GM12878 (cell line): ENCODE measurements around the gene CREG2. TPM values are rescaled to one million over a fixed set of nuclear protein-coding genes. Genes with fewer than 3 reads are reported as not detected.

ENCODE experiments used
- ATAC-seq: fragments of 200-7000 bp; cut with Tn5 transposase; 3 replicates; pipeline ENCODE4 v1.9.1; 2020; ENCODE audit warnings: mild to moderate bottlenecking, moderate library complexity
- BruUV-seq: library from RNA; stranded (reverse); fragments of 400-500 nt; replicated peaks from 2 replicates; lab custom pipeline; 2021; lab: Mats Ljungman, UMichigan
- CTCF ChIA-PET: fragments of 300-600 bp; sonication (Branson Sonifier 250); formaldehyde crosslinking; extraction: SDS; loops from one replicate; lab custom pipeline; 2021; ENCODE audit warnings: inconsistent platforms; lab: Yijun Ruan, JAX
- POLR2A ChIA-PET: fragments of 350-600 bp; formaldehyde crosslinking; extraction: SDS; loops from one replicate; lab custom pipeline; 2021; ENCODE audit warnings: inconsistent platforms; lab: Charles Lee
- RAD21 ChIA-PET: fragments of 300-600 bp; sonication (Branson Sonifier 250); formaldehyde crosslinking; loops from one replicate; lab custom pipeline; 2023; ENCODE audit warnings: antibody characterized with exemption; ENCODE audit not compliant: unreplicated experiment; lab: Charles Lee
- SMC1A ChIA-PET: fragments of 300-600 bp; sonication (Branson Sonifier 250); formaldehyde crosslinking; loops from one replicate; lab custom pipeline; 2023; ENCODE audit not compliant: unreplicated experiment, uncharacterized antibody; lab: Charles Lee
- DNase-seq: peaks from one replicate; pipeline ENCODE4 v3.0.0-alpha.2; 2011; ENCODE audit warnings: low read depth, low spot score
- FAIRE-seq: peaks from 3 replicates; lab custom pipeline; 2011; peaks lifted over from hg19 to GRCh38; lab: Jason Lieb, UNC
- H2AFZ ChIP-seq: 2 replicates; pipeline ENCODE4 v1.6.0; 2011; ENCODE audit warnings: low read depth, low read length, control low read depth; ENCODE audit not compliant: control insufficient read depth
- H3K27ac ChIP-seq: 2 replicates; pipeline ENCODE4 v1.5.1; 2011; ENCODE audit warnings: control low read depth; ENCODE audit not compliant: control insufficient read depth, insufficient read depth
- H3K27me3 ChIP-seq, 2 experiments: replicated peaks in 1 of 2; 2 replicates each; pipeline versions ENCODE4 v1.6.0 to v1.6.1; 2011; ENCODE audit warnings: low read length in 1 of 2; ENCODE audit not compliant: control insufficient read depth in 2 of 2, insufficient read depth in 2 of 2
- H3K36me3 ChIP-seq, 2 experiments: 2 replicates each; pipeline ENCODE4 v1.5.1; 2011; ENCODE audit warnings: low read length in 1 of 2; ENCODE audit not compliant: control insufficient read depth in 2 of 2, insufficient read depth in 2 of 2
- H3K4me1 ChIP-seq: 2 replicates; pipeline ENCODE4 v1.6.1; 2011; ENCODE audit warnings: mild to moderate bottlenecking, low read length, moderate library complexity, mixed read lengths; ENCODE audit not compliant: control insufficient read depth, insufficient read depth
- H3K4me2 ChIP-seq: 2 replicates; pipeline ENCODE4 v1.6.0; 2011; ENCODE audit warnings: control low read depth; ENCODE audit not compliant: control insufficient read depth, insufficient read depth
- H3K4me3 ChIP-seq: fragments of 200-600 bp; sonication (generic); 2 replicates; pipeline ENCODE4 v1.5.1; 2016
- H3K79me2 ChIP-seq: 2 replicates; pipeline ENCODE4 v1.6.0; 2011; ENCODE audit warnings: low read length; ENCODE audit not compliant: control insufficient read depth, insufficient read depth
- H3K9ac ChIP-seq: 2 replicates; pipeline ENCODE4 v1.8.0; 2011; ENCODE audit warnings: low read length, control low read depth, mixed read lengths; ENCODE audit not compliant: control insufficient read depth, insufficient read depth
- H3K9me3 ChIP-seq: replicated peaks from 3 replicates; pipeline ENCODE4 v1.5.1; 2011; ENCODE audit warnings: mild to moderate bottlenecking, low read length; ENCODE audit not compliant: control insufficient read depth, insufficient read depth
- H4K20me1 ChIP-seq: 2 replicates; pipeline ENCODE4 v1.6.0; 2011; ENCODE audit not compliant: control insufficient read depth, insufficient read depth
- HDAC6 ChIP-seq: fragments of 200-600 bp; sonication (generic); IDR thresholded peaks from one replicate; pipeline ENCODE4 v1.8.0; 2017; ENCODE audit warnings: antibody characterized with exemption; ENCODE audit not compliant: unreplicated experiment
- ZNF217 ChIP-seq: fragments of 450-650 bp; IDR thresholded peaks from 2 replicates; pipeline ENCODE4 v1.6.1; 2017; ENCODE audit warnings: antibody characterized with exemption, mild to moderate bottlenecking
- WGBS: methylation state at CpG from one replicate; pipeline ENCODE4 v1.1.6; 2016; ENCODE audit warnings: low lambda C conversion rate; ENCODE audit not compliant: insufficient replicate concordance, insufficient coverage; ENCODE audit errors: missing lambda C conversion rate; 5-methylcytosine and 5-hydroxymethylcytosine counted together
- in situ Hi-C: fragments of 300-500 bp; cut with MboI; formaldehyde crosslinking; loops from 9 replicates; pipeline ENCODE4 v1.14.3; 2018; ENCODE audit warnings: mixed read lengths
- intact Hi-C: fragments of 100-400 bp; cut with micrococcal nuclease; formaldehyde crosslinking; loops from one replicate; pipeline ENCODE4 v1.14.2; 2022; ENCODE audit not compliant: unreplicated experiment
- polyA plus RNA-seq, 11 experiments: library from polyadenylated mRNA; depleted of rRNA in 4 of 11; unstranded in 6 of 11; stranded (reverse) in 5 of 11; fragments of >200 nt; fragmentation: Nextera tagmentation in 4 of 11; fragmentation: Illumina TruSeq in 1 of 11; extraction: Ambion mirVana in 4 of 11; extraction: Trizol in 1 of 11; gene quantifications; 1 replicate in 1 of 11; 2 replicates in 10 of 11; pipeline versions ENCODE4 v1.2.1 to v1.2.3, GENCODE V29; 2011 to 2016; ENCODE audit warnings: inconsistent platforms in 2 of 11, missing spikeins in 2 of 11, low read depth in 1 of 11
- total RNA-seq, 4 experiments: library from RNA; depleted of rRNA in 3 of 4; stranded (reverse); fragments of >200 nt in 3 of 4; fragmentation: Illumina TruSeq in 1 of 4; extraction: Trizol in 1 of 4; gene quantifications; 2 replicates each; pipeline versions ENCODE4 v1.2.1 to v1.2.3, GENCODE V29; 2013 to 2021
- TF ChIP-seq, protein P1 (sequence below): IDR thresholded peaks from 2 replicates; pipeline ENCODE4 v1.6.1; 2011; ENCODE audit warnings: mild to moderate bottlenecking, low read depth, low read length, moderate library complexity; ENCODE audit not compliant: insufficient replicate concordance
- TF ChIP-seq, protein P2 (sequence below): IDR thresholded peaks from 2 replicates; pipeline ENCODE4 v1.6.1; 2012; ENCODE audit warnings: mild to moderate bottlenecking, low read depth, low read length
- TF ChIP-seq, protein P3 (sequence below): fragments of 450-650 bp; IDR thresholded peaks from 2 replicates; pipeline ENCODE4 v1.6.1; 2016; ENCODE audit warnings: mild to moderate bottlenecking, moderate library complexity, borderline replicate concordance

Gene CREG2
- total and polyA plus RNA-seq, 10 of the 15 experiments (the other 5 are each of a cell fraction or from before 2014, with no cell fraction given), result not detected

- RAD21 ChIA-PET, result no interaction called here
- SMC1A ChIA-PET, result interaction anchor here (1.2 kb wide), 1 partner anchor 372 kb away, joined by 3 read pairs; no protein-coding TSS in a partner anchor
- H3K9me3 ChIP-seq, result no peaks in the 10 kb centered on the region
- H3K4me2 ChIP-seq, result no peak overlapping the region
- CTCF ChIA-PET, result no interaction called here
- no peaks in the 10 kb centered on the region for H3K36me3 ChIP-seq
- in situ Hi-C loops, result no loop called here
- H3K9ac ChIP-seq, result no peak overlapping the region
- FAIRE-seq, result no peak
- no peaks in the 10 kb centered on the region for H4K20me1 ChIP-seq
- H3K27ac ChIP-seq, result no peak overlapping the region
- H3K79me2 ChIP-seq, result no peaks in the 10 kb centered on the region
- H3K27me3 ChIP-seq, result no peaks in the 10 kb centered on the region; a peak in 1 of 4 replicates
- intact Hi-C loops, result no loop called here
- no peaks in the 10 kb centered on the region for H3K4me1 ChIP-seq
- ATAC-seq, result no peak
- POLR2A ChIA-PET, result no interaction called here
- H2AFZ ChIP-seq, result no peak overlapping the region
- no peak for DNase-seq
- no peak for TF ChIP-seq HDAC6
- TF ChIP-seq, protein P1, sequence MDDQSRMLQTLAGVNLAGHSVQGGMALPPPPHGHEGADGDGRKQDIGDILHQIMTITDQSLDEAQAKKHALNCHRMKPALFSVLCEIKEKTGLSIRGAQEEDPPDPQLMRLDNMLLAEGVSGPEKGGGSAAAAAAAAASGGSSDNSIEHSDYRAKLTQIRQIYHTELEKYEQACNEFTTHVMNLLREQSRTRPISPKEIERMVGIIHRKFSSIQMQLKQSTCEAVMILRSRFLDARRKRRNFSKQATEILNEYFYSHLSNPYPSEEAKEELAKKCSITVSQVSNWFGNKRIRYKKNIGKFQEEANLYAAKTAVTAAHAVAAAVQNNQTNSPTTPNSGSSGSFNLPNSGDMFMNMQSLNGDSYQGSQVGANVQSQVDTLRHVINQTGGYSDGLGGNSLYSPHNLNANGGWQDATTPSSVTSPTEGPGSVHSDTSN, result no peak
- no peak for TF ChIP-seq ZNF217
- TF ChIP-seq, protein P2, sequence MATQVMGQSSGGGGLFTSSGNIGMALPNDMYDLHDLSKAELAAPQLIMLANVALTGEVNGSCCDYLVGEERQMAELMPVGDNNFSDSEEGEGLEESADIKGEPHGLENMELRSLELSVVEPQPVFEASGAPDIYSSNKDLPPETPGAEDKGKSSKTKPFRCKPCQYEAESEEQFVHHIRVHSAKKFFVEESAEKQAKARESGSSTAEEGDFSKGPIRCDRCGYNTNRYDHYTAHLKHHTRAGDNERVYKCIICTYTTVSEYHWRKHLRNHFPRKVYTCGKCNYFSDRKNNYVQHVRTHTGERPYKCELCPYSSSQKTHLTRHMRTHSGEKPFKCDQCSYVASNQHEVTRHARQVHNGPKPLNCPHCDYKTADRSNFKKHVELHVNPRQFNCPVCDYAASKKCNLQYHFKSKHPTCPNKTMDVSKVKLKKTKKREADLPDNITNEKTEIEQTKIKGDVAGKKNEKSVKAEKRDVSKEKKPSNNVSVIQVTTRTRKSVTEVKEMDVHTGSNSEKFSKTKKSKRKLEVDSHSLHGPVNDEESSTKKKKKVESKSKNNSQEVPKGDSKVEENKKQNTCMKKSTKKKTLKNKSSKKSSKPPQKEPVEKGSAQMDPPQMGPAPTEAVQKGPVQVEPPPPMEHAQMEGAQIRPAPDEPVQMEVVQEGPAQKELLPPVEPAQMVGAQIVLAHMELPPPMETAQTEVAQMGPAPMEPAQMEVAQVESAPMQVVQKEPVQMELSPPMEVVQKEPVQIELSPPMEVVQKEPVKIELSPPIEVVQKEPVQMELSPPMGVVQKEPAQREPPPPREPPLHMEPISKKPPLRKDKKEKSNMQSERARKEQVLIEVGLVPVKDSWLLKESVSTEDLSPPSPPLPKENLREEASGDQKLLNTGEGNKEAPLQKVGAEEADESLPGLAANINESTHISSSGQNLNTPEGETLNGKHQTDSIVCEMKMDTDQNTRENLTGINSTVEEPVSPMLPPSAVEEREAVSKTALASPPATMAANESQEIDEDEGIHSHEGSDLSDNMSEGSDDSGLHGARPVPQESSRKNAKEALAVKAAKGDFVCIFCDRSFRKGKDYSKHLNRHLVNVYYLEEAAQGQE, result no peak
- TF ChIP-seq, protein P3, sequence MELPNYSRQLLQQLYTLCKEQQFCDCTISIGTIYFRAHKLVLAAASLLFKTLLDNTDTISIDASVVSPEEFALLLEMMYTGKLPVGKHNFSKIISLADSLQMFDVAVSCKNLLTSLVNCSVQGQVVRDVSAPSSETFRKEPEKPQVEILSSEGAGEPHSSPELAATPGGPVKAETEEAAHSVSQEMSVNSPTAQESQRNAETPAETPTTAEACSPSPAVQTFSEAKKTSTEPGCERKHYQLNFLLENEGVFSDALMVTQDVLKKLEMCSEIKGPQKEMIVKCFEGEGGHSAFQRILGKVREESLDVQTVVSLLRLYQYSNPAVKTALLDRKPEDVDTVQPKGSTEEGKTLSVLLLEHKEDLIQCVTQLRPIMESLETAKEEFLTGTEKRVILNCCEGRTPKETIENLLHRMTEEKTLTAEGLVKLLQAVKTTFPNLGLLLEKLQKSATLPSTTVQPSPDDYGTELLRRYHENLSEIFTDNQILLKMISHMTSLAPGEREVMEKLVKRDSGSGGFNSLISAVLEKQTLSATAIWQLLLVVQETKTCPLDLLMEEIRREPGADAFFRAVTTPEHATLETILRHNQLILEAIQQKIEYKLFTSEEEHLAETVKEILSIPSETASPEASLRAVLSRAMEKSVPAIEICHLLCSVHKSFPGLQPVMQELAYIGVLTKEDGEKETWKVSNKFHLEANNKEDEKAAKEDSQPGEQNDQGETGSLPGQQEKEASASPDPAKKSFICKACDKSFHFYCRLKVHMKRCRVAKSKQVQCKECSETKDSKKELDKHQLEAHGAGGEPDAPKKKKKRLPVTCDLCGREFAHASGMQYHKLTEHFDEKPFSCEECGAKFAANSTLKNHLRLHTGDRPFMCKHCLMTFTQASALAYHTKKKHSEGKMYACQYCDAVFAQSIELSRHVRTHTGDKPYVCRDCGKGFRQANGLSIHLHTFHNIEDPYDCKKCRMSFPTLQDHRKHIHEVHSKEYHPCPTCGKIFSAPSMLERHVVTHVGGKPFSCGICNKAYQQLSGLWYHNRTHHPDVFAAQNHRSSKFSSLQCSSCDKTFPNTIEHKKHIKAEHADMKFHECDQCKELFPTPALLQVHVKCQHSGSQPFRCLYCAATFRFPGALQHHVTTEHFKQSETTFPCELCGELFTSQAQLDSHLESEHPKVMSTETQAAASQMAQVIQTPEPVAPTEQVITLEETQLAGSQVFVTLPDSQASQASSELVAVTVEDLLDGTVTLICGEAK, result no peak
- no peak overlapping the region for H3K4me3 ChIP-seq
- 94% methylated on average over 2 of the region's 2 CpGs for WGBS
- BruUV-seq, result no TSS peak
Measured at GRCh38 chr2:101430156-101430555, 42.9 kb upstream of the CREG2 start.
